HG03064 (cell line): ENCODE data around the gene KAT2A.

Experiments used
- ATAC-seq: cut with Tn5 transposase; IDR thresholded peaks from one replicate; pipeline ENCODE4 v1.9.1; 2021; ENCODE audit warnings: low read depth; ENCODE audit not compliant: unreplicated experiment

Gene KAT2A

GRCh38 chr17:42116705-42117396, 4.3 kb downstream of the KAT2A start:
- no peak for ATAC-seq

- no peak for ATAC-seq
Measured at GRCh38 chr17:42114118-42114517, 7.0 kb downstream of the KAT2A start.

- no peak for ATAC-seq
Measured at GRCh38 chr17:42113293-42114069, 7.7 kb downstream of the KAT2A start.

GRCh38 chr17:42112552-42113176, 8.5 kb downstream of the KAT2A start, which contains the start of gene DHX58:
Gene DHX58 (minus strand): TSS chr17:42112714. CDS start chr17:42111892, 822 bp downstream.
- peak; percentile 65 for ATAC-seq

GRCh38 chr17:42111871-42112551, 9.2 kb downstream of the KAT2A start:
- no peak for ATAC-seq

GRCh38 chr17:42111265-42111636, 9.9 kb downstream of the KAT2A start:
- ATAC-seq, result no peak

- ATAC-seq, result no peak
Measured at GRCh38 chr17:42110301-42111264, 10.6 kb downstream of the KAT2A start.

- no peak for ATAC-seq
Measured at GRCh38 chr17:42109086-42109485, 12.1 kb downstream of the KAT2A start.

- ATAC-seq, result peak; percentile 45
Measured at GRCh38 chr17:42107597-42108576, 13.3 kb downstream of the KAT2A start.

- ATAC-seq, result no peak
Measured at GRCh38 chr17:42107124-42107523, 14.0 kb downstream of the KAT2A start.

GRCh38 chr17:42106009-42106408, 15.2 kb downstream of the KAT2A start:
- no peak for ATAC-seq

GRCh38 chr17:42104264-42104663, 16.9 kb downstream of the KAT2A start:
- no peak for ATAC-seq

GRCh38 chr17:42103221-42103954, 17.8 kb downstream of the KAT2A start:
- no peak for ATAC-seq

GRCh38 chr17:42101513-42102292, 19.5 kb downstream of the KAT2A start:
- ATAC-seq, result no peak

- ATAC-seq, result no peak
Measured at GRCh38 chr17:42098730-42099399, 22.3 kb downstream of the KAT2A start.

- ATAC-seq, result no peak
Measured at GRCh38 chr17:42097691-42098631, 23.2 kb downstream of the KAT2A start, which contains the start of gene ZNF385C. Gene ZNF385C (minus strand): TSS chr17:42098473. CDS start chr17:42063056, 35,417 bp downstream.
